Keratinocyte (primary cell): Measurements from ENCODE around the gene PLEKHG2. TPM values are rescaled to one million over a fixed set of nuclear protein-coding genes. Genes with fewer than 3 reads are reported as not detected.

Source experiments
- DNase-seq: peaks from one replicate; pipeline ENCODE4 v3.0.0-alpha.2; 2011; ENCODE audit warnings: low read depth, missing footprints, low spot score
- FAIRE-seq: peaks from 2 replicates; lab custom pipeline; 2011; peaks lifted over from hg19 to GRCh38; lab: Jason Lieb, UNC
- H2AFZ ChIP-seq: 2 replicates; pipeline ENCODE4 v1.6.0; 2012; ENCODE audit warnings: low read length, control low read depth, inconsistent platforms; ENCODE audit not compliant: control insufficient read depth
- H3K27ac ChIP-seq: 2 replicates; pipeline ENCODE4 v1.5.1; 2011; ENCODE audit warnings: low read length; ENCODE audit not compliant: control insufficient read depth, insufficient read depth
- H3K27me3 ChIP-seq: 3 replicates; pipeline ENCODE4 v1.6.0; 2011; ENCODE audit warnings: low read length; ENCODE audit not compliant: control insufficient read depth, insufficient read depth; ENCODE audit errors: extremely low read depth
- H3K36me3 ChIP-seq, 2 experiments: 2 replicates in 1 of 2; 3 replicates in 1 of 2; pipeline ENCODE4 v1.5.1; 2011; ENCODE audit warnings: low read length in 2 of 2, mild to moderate bottlenecking in 1 of 2; ENCODE audit not compliant: control insufficient read depth in 2 of 2, insufficient read depth in 2 of 2; ENCODE audit errors: extremely low read depth in 1 of 2
- H3K4me1 ChIP-seq: 3 replicates; pipeline ENCODE4 v1.5.1; 2011; ENCODE audit warnings: low read length; ENCODE audit not compliant: control insufficient read depth, insufficient read depth; ENCODE audit errors: extremely low read depth
- H3K4me2 ChIP-seq: 3 replicates; pipeline ENCODE4 v1.6.0; 2011; ENCODE audit warnings: low read depth, low read length; ENCODE audit not compliant: control insufficient read depth, insufficient read depth; ENCODE audit errors: extremely low read depth
- H3K4me3 ChIP-seq, 3 experiments: fragments of 200-600 bp in 1 of 3; sonication (generic) in 1 of 3; 2 replicates in 2 of 3; 3 replicates in 1 of 3; pipeline ENCODE4 v1.5.1; 2011 to 2016; ENCODE audit warnings: low read length in 3 of 3, mild to moderate bottlenecking in 3 of 3, control low read depth in 2 of 3, inconsistent platforms in 1 of 3, low read depth in 1 of 3, mixed read lengths in 1 of 3, mixed run types in 1 of 3, moderate library complexity in 1 of 3; ENCODE audit not compliant: control insufficient read depth in 2 of 3, insufficient read depth in 2 of 3; ENCODE audit errors: extremely low read depth in 1 of 3
- H3K79me2 ChIP-seq: 2 replicates; pipeline ENCODE4 v1.6.0; 2012; ENCODE audit warnings: low read length; ENCODE audit not compliant: control insufficient read depth, insufficient read depth
- H3K9ac ChIP-seq: 3 replicates; pipeline ENCODE4 v1.6.0; 2011; ENCODE audit warnings: low read length; ENCODE audit not compliant: control insufficient read depth, insufficient read depth; ENCODE audit errors: extremely low read depth
- H3K9me1 ChIP-seq: 3 replicates; pipeline ENCODE4 v1.6.0; 2011; ENCODE audit warnings: low read length; ENCODE audit not compliant: control insufficient read depth, insufficient read depth; ENCODE audit errors: extremely low read depth
- H3K9me3 ChIP-seq: 2 replicates; pipeline ENCODE4 v1.5.1; 2012; ENCODE audit warnings: low read depth, low read length; ENCODE audit not compliant: control insufficient read depth
- H4K20me1 ChIP-seq: 3 replicates; pipeline ENCODE4 v1.6.0; 2011; ENCODE audit warnings: low read length; ENCODE audit not compliant: control insufficient read depth, insufficient read depth; ENCODE audit errors: extremely low read depth
- CTCF ChIP-seq, 3 experiments: IDR thresholded peaks in 1 of 3; conservative IDR thresholded peaks in 1 of 3; optimal IDR thresholded peaks in 1 of 3; 2 replicates in 2 of 3; 3 replicates in 1 of 3; pipeline versions ENCODE3 to v1.5.1; 2011; ENCODE audit warnings: low read length in 3 of 3, mild to moderate bottlenecking in 3 of 3, moderate library complexity in 2 of 3, control low read depth in 1 of 3, inconsistent platforms in 1 of 3; ENCODE audit not compliant: insufficient read depth in 2 of 3; ENCODE audit errors: extremely low read depth in 1 of 3
- EZH2 ChIP-seq: IDR thresholded peaks from one replicate; pipeline ENCODE4 v1.6.1; 2012; ENCODE audit warnings: inconsistent platforms, mild to moderate bottlenecking, low read length, moderate library complexity
- dilution Hi-C: fragments of 300-500 bp; cut with MboI; formaldehyde crosslinking; loops from one replicate; pipeline ENCODE4 v1.7.0; 2020; ENCODE audit warnings: low sequenced_read_pairs; ENCODE audit not compliant: extremely low pct_ligation_motif_present
- polyA plus RNA-seq, 5 experiments: library from polyadenylated mRNA; depleted of rRNA in 3 of 5; stranded (reverse) in 3 of 5; stranded (forward) in 1 of 5; unstranded in 1 of 5; fragments of >200 nt; gene quantifications; 1 replicate in 1 of 5; 2 replicates in 3 of 5; 3 replicates in 1 of 5; pipeline versions ENCODE4 v1.2.1 to v1.2.3, GENCODE V29; 2011 to 2012; ENCODE audit warnings: missing spikeins in 2 of 5, low read depth in 1 of 5, low replicate concordance in 1 of 5

PLEKHG2 gene
- polyA plus RNA-seq, 1 donor (not counting 4 experiments of a cell fraction or from before 2014, with no cell fraction given), result 5.2 TPM

GRCh38 chr19:39407410-39407659 is 5.1 kb upstream of the PLEKHG2 start:
- Histone ChIP-seq H3K9ac (peak overlapping the region; percentile 93), H3K27ac (peak overlapping the region; percentile 88), H3K9me3 (no peaks in the 10 kb centered on the region), H2AFZ (no peak overlapping the region), H3K36me3 (peaks cover 6 to 14% of the 10 kb centered on the region in 2 experiments), H3K27me3 (no peaks in the 10 kb centered on the region), H3K4me1 (peaks cover 33% of the 10 kb centered on the region), H3K79me2 (peaks cover 23% of the 10 kb centered on the region), H3K4me2 (peak overlapping the region; percentile 88), H4K20me1 (peaks cover 4% of the 10 kb centered on the region), H3K9me1 (no peaks in the 10 kb centered on the region), H3K4me3 (peak overlapping the region; percentile 75 to 85 (median 81))
- no peak for TF ChIP-seq EZH2
- no peak for TF ChIP-seq CTCF (optimal IDR thresholded peaks at IDR 0.05 in 1 of 3, IDR thresholded peaks at IDR 0.05 in 1 of 3, conservative IDR thresholded peaks at IDR 0.05 in 1 of 3; ENCODE audit: extremely low read depth in 1 of 3, insufficient read depth in 2 of 3, low read length in 3 of 3)
- dilution Hi-C loops, result no loop called here
- no peak for FAIRE-seq
- DNase-seq, result no peak

- Histone ChIP-seq H3K4me2 (peak overlapping the region; percentile 88), H3K9me1 (no peaks in the 10 kb centered on the region), H3K4me3 (peak overlapping the region; percentile 75 to 85 (median 81)), H2AFZ (no peak overlapping the region), H4K20me1 (peaks cover 4% of the 10 kb centered on the region), H3K36me3 (peaks cover 6 to 14% of the 10 kb centered on the region in 2 experiments), H3K27me3 (no peaks in the 10 kb centered on the region), H3K9me3 (no peaks in the 10 kb centered on the region), H3K27ac (peak overlapping the region; percentile 88), H3K9ac (peak overlapping the region; percentile 93), H3K4me1 (peaks cover 31% of the 10 kb centered on the region), H3K79me2 (peaks cover 23% of the 10 kb centered on the region)
- FAIRE-seq (no peak), DNase-seq (no peak)
- dilution Hi-C loops, result no loop called here
- TF ChIP-seq EZH2, result no peak
- TF ChIP-seq CTCF (optimal IDR thresholded peaks at IDR 0.05 in 1 of 3, IDR thresholded peaks at IDR 0.05 in 1 of 3, conservative IDR thresholded peaks at IDR 0.05 in 1 of 3; ENCODE audit: extremely low read depth in 1 of 3, insufficient read depth in 2 of 3, low read length in 3 of 3), result no peak
These were observed 4.6 kb upstream of the PLEKHG2 start for GRCh38 chr19:39407660-39408391.
